GM23248 (cell line): ENCODE results near the gene DAO. TPM values are rescaled to one million over a fixed set of nuclear protein-coding genes. Genes with fewer than 3 reads are reported as not detected.

ENCODE experiments used
- DNase-seq: peaks from one replicate; pipeline ENCODE4 v3.0.0-alpha.2; 2015
- H2AFZ ChIP-seq: fragments of 200-600 bp; sonication (generic); 2 replicates; pipeline ENCODE4 v1.6.1; 2016; ENCODE audit warnings: antibody characterized with exemption
- H3F3A ChIP-seq: fragments of 200-600 bp; sonication (generic); 2 replicates; pipeline ENCODE4 v1.6.1; 2016; ENCODE audit warnings: mild to moderate bottlenecking, antibody characterized with exemption, mixed run types; ENCODE audit not compliant: insufficient read depth
- H3K27ac ChIP-seq: fragments of 200-600 bp; sonication (generic); 2 replicates; pipeline ENCODE4 v1.5.1; 2016; ENCODE audit warnings: mild to moderate bottlenecking
- H3K27me3 ChIP-seq: fragments of 200-600 bp; sonication (generic); replicated peaks from 2 replicates; pipeline ENCODE4 v1.6.1; 2016; ENCODE audit warnings: mild to moderate bottlenecking; ENCODE audit not compliant: insufficient read depth
- H3K36me3 ChIP-seq: fragments of 200-600 bp; sonication (generic); 2 replicates; pipeline ENCODE4 v1.6.1; 2016; ENCODE audit warnings: low read depth, mild to moderate bottlenecking
- H3K4me1 ChIP-seq: fragments of 200-600 bp; sonication (generic); 2 replicates; pipeline ENCODE4 v1.6.1; 2016; ENCODE audit warnings: mild to moderate bottlenecking; ENCODE audit not compliant: insufficient read depth
- H3K4me2 ChIP-seq: fragments of 200-600 bp; sonication (generic); one replicate; pipeline ENCODE4 v1.6.1; 2016; ENCODE audit warnings: mild to moderate bottlenecking; ENCODE audit not compliant: unreplicated experiment
- H3K4me3 ChIP-seq: fragments of 200-600 bp; sonication (generic); 2 replicates; pipeline ENCODE4 v1.5.1; 2016; ENCODE audit warnings: mild to moderate bottlenecking
- H3K79me2 ChIP-seq: fragments of 200-600 bp; sonication (generic); 2 replicates; pipeline ENCODE4 v1.6.1; 2016; ENCODE audit warnings: mild to moderate bottlenecking; ENCODE audit not compliant: insufficient read depth
- H3K9ac ChIP-seq: fragments of 200-600 bp; sonication (generic); 2 replicates; pipeline ENCODE4 v1.6.1; 2016; ENCODE audit warnings: mild to moderate bottlenecking
- H3K9me2 ChIP-seq: fragments of 200-600 bp; sonication (generic); 2 replicates; pipeline ENCODE4 v1.6.1; 2016; ENCODE audit warnings: mixed run types, mild to moderate bottlenecking, moderate library complexity; ENCODE audit not compliant: insufficient read depth
- H3K9me3 ChIP-seq: fragments of 200-600 bp; sonication (generic); one replicate; pipeline ENCODE4 v1.6.1; 2017; ENCODE audit warnings: low read depth
- H4K20me1 ChIP-seq: fragments of 200-600 bp; sonication (generic); 2 replicates; pipeline ENCODE4 v1.6.0; 2016; ENCODE audit not compliant: insufficient read depth
- EZH2 ChIP-seq: fragments of 200-600 bp; sonication (generic); IDR thresholded peaks from 2 replicates; pipeline ENCODE4 v1.6.1; 2018; ENCODE audit warnings: antibody characterized with exemption, mild to moderate bottlenecking; ENCODE audit not compliant: insufficient read depth, poor library complexity, severe bottlenecking
- EZH2phosphoT487 ChIP-seq: fragments of 200-600 bp; sonication (generic); IDR thresholded peaks from 2 replicates; pipeline ENCODE4 v1.6.1; 2018; ENCODE audit warnings: antibody characterized with exemption, moderate library complexity, mild to moderate bottlenecking, low read depth; ENCODE audit not compliant: insufficient read depth
- WGBS, 2 experiments: methylation state at CpG; one replicate each; pipeline ENCODE4 v1.1.6; 2015 to 2017; ENCODE audit warnings: low lambda C conversion rate in 2 of 2, low coverage in 1 of 2; ENCODE audit errors: missing lambda C conversion rate in 2 of 2; 5-methylcytosine and 5-hydroxymethylcytosine counted together
- in situ Hi-C: fragments of 300-500 bp; cut with MboI; formaldehyde crosslinking; loops from 2 replicates; pipeline ENCODE4 v1.15.0; 2020
- polyA plus RNA-seq: library from polyadenylated mRNA; unstranded; fragments of >200 nt; fragmentation: Nextera tagmentation; extraction: Ambion mirVana; gene quantifications from 2 replicates; pipeline ENCODE4 v1.2.1, GENCODE V29; 2016
- total RNA-seq: library from RNA; depleted of rRNA; stranded (reverse); fragments of >200 nt; shearing (Covaris generic); gene quantifications from 2 replicates; pipeline ENCODE4 v1.2.3, GENCODE V29; 2014

DAO gene
- total and polyA plus RNA-seq, 2 experiments from 2014 or later = not detected

GRCh38 chr12:108938247-108938924 is 58.5 kb downstream of the DAO start:
- H3K79me2 ChIP-seq = no peaks in the 10 kb centered on the region
- H3K9me2 ChIP-seq = no peaks in the 10 kb centered on the region
- no peaks in the 10 kb centered on the region for H4K20me1 ChIP-seq
- no peaks in the 10 kb centered on the region for H3K4me1 ChIP-seq
- H2AFZ ChIP-seq = no peak overlapping the region
- TF ChIP-seq EZH2 = no peak
- no peak for TF ChIP-seq EZH2phosphoT487
- H3K36me3 ChIP-seq = no peaks in the 10 kb centered on the region
- no peak overlapping the region for H3K27ac ChIP-seq
- no peaks in the 10 kb centered on the region for H3K9me3 ChIP-seq
- no peak overlapping the region for H3K4me2 ChIP-seq
- H3K4me3 ChIP-seq = no peak overlapping the region
- WGBS, 2 experiments = 62 to 65% methylated on average over 13 of the region's 13 CpGs
- H3K9ac ChIP-seq = no peak overlapping the region
- no peaks in the 10 kb centered on the region for H3F3A ChIP-seq
- H3K27me3 ChIP-seq = peaks cover 24% of the 10 kb centered on the region
- no peak for DNase-seq
- in situ Hi-C loops = no loop called here

GRCh38 chr12:108939594-108939993 is 59.7 kb downstream of the DAO start:
- H3K4me3 ChIP-seq = no peak overlapping the region
- no peaks in the 10 kb centered on the region for H3K9me2 ChIP-seq
- no peak for TF ChIP-seq EZH2phosphoT487
- TF ChIP-seq EZH2 = no peak
- in situ Hi-C loops = no loop called here
- 90 to 91% methylated on average over 1 of the region's 1 CpG for WGBS, 2 experiments
- no peak overlapping the region for H2AFZ ChIP-seq
- no peaks in the 10 kb centered on the region for H4K20me1 ChIP-seq
- peak; percentile 14 for DNase-seq
- H3K79me2 ChIP-seq = no peaks in the 10 kb centered on the region
- no peaks in the 10 kb centered on the region for H3F3A ChIP-seq
- H3K9me3 ChIP-seq = no peaks in the 10 kb centered on the region
- H3K27ac ChIP-seq = no peak overlapping the region
- H3K27me3 ChIP-seq = peaks cover 24% of the 10 kb centered on the region
- H3K4me1 ChIP-seq = no peaks in the 10 kb centered on the region
- no peak overlapping the region for H3K4me2 ChIP-seq
- no peak overlapping the region for H3K9ac ChIP-seq
- H3K36me3 ChIP-seq = no peaks in the 10 kb centered on the region

GRCh38 chr12:108940138-108940537 is 60.2 kb downstream of the DAO start:
- in situ Hi-C loops = no loop called here
- Histone ChIP-seq H3K36me3 (no peaks in the 10 kb centered on the region), H4K20me1 (no peaks in the 10 kb centered on the region), H3K9me2 (no peaks in the 10 kb centered on the region), H3K9me3 (no peaks in the 10 kb centered on the region), H3K4me1 (no peaks in the 10 kb centered on the region), H3F3A (no peaks in the 10 kb centered on the region), H3K27ac (no peak overlapping the region), H3K79me2 (no peaks in the 10 kb centered on the region), H2AFZ (no peak overlapping the region), H3K27me3 (peaks cover 24% of the 10 kb centered on the region), H3K4me2 (no peak overlapping the region), H3K4me3 (no peak overlapping the region), H3K9ac (no peak overlapping the region)
- WGBS, 2 experiments = 6% methylated on average over 1 of the region's 1 CpG
- no peak for DNase-seq
- TF ChIP-seq EZH2 (no peak), EZH2phosphoT487 (no peak)

- H3K9ac ChIP-seq = no peak overlapping the region
- no peaks in the 10 kb centered on the region for H3K36me3 ChIP-seq
- no peaks in the 10 kb centered on the region for H3K4me1 ChIP-seq
- TF ChIP-seq EZH2 (no peak), EZH2phosphoT487 (no peak)
- in situ Hi-C loops = no loop called here
- H3K9me2 ChIP-seq = no peaks in the 10 kb centered on the region
- H3K79me2 ChIP-seq = no peaks in the 10 kb centered on the region
- no peak overlapping the region for H3K27ac ChIP-seq
- no peaks in the 10 kb centered on the region for H3F3A ChIP-seq
- no peak overlapping the region for H2AFZ ChIP-seq
- DNase-seq = no peak
- no peaks in the 10 kb centered on the region for H4K20me1 ChIP-seq
- H3K4me2 ChIP-seq = no peak overlapping the region
- H3K4me3 ChIP-seq = no peak overlapping the region
- no peaks in the 10 kb centered on the region for H3K27me3 ChIP-seq
- 22 to 25% methylated on average over 1 of the region's 1 CpG for WGBS, 2 experiments
- no peaks in the 10 kb centered on the region for H3K9me3 ChIP-seq
Observed at GRCh38 chr12:108947097-108947496, 67.2 kb downstream of the DAO start.

- Histone ChIP-seq H3K9ac (no peak overlapping the region), H3K4me2 (no peak overlapping the region), H4K20me1 (no peaks in the 10 kb centered on the region), H3K27ac (no peak overlapping the region), H3K36me3 (no peaks in the 10 kb centered on the region), H3K4me3 (no peak overlapping the region), H3K79me2 (no peaks in the 10 kb centered on the region), H2AFZ (no peak overlapping the region), H3K9me3 (no peaks in the 10 kb centered on the region), H3K4me1 (no peaks in the 10 kb centered on the region), H3F3A (no peaks in the 10 kb centered on the region), H3K9me2 (no peaks in the 10 kb centered on the region), H3K27me3 (no peaks in the 10 kb centered on the region)
- in situ Hi-C loops = no loop called here
- DNase-seq = no peak
- TF ChIP-seq EZH2 (no peak), EZH2phosphoT487 (no peak)
Observed at GRCh38 chr12:108948367-108948766, 68.5 kb downstream of the DAO start.
